Lower lobe of right lung (tissue), 2 donors: ENCODE results near the gene ASCC3. TPM values are rescaled to one million over a fixed set of nuclear protein-coding genes. Genes with fewer than 3 reads are reported as not detected.

Experiments
- ATAC-seq, 2 donors: fragments of 200-7000 bp; cut with Tn5 transposase; one replicate each; pipeline ENCODE4 v1.9.1; 2020 to 2022; ENCODE audit warnings: mild to moderate bottlenecking in 2 of 2, moderate library complexity in 2 of 2
- DNase-seq: peaks from one replicate; pipeline ENCODE4 v3.0.0-alpha.2; 2020
- H3K27ac ChIP-seq: fragments of 200-600 bp; one replicate; pipeline ENCODE4 v1.8.0; 2022
- H3K27me3 ChIP-seq: fragments of 200-600 bp; one replicate; pipeline ENCODE4 v1.8.0; 2022; ENCODE audit warnings: low read depth
- H3K36me3 ChIP-seq: fragments of 200-600 bp; one replicate; pipeline ENCODE4 v1.8.0; 2022; ENCODE audit warnings: mild to moderate bottlenecking
- H3K4me1 ChIP-seq: fragments of 200-600 bp; one replicate; pipeline ENCODE4 v1.8.0; 2022
- H3K4me3 ChIP-seq: fragments of 200-600 bp; one replicate; pipeline ENCODE4 v1.8.0; 2022; ENCODE audit warnings: mild to moderate bottlenecking
- H3K9me3 ChIP-seq: fragments of 200-600 bp; one replicate; pipeline ENCODE4 v1.8.0; 2022
- intact Hi-C: fragments of 100-400 bp; cut with DNase I; formaldehyde crosslinking; loops from one replicate; pipeline ENCODE4 v1.11.0; 2022
- total RNA-seq: library from RNA; stranded (reverse); fragmentation: NEBNext Ultra II Directional; extraction: Animal tissue kit (Norgen Biotek cat#: 25700); gene quantifications from one replicate; pipeline ENCODE4 v1.2.1, GENCODE V29; 2021
- TF ChIP-seq, protein P1 (sequence below): fragments of 200-600 bp; IDR thresholded peaks from one replicate; pipeline ENCODE4 v1.8.0; 2022; ENCODE audit warnings: antibody characterized with exemption, mild to moderate bottlenecking
- donor health status: DM: no; HTN: yes; CAD: no; lungs with severe emphysema.

The ASCC3 gene
- total RNA-seq, 1 donor from 2014 or later = 34.8 TPM

DNA sequence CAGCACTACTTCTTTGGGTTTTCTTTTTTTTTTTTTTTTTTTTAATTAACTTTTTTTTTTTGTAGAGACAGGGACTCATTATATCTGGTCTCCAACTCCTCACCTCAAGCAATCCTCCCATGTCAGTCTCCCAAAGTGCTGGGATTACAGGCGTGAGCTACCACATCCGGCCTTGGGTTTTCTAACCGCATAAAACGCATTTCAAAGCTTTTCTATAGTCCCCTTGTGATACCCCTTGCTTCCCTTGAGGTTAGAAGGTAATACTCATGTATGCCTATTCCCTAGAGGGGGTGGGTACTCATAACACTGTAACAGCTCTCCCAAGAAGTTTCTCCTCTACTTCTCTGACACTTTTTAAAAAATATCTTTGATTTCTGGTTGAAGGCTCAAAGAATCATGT, 23.9 kb upstream of the ASCC3 start:
- Histone ChIP-seq H3K27me3 (no peaks in the 10 kb centered on the region), H3K27ac (no peak overlapping the region), H3K9me3 (no peaks in the 10 kb centered on the region), H3K4me3 (no peak overlapping the region), H3K4me1 (no peaks in the 10 kb centered on the region), H3K36me3 (no peaks in the 10 kb centered on the region)
- no peak for ATAC-seq
- TF ChIP-seq, protein P1, sequence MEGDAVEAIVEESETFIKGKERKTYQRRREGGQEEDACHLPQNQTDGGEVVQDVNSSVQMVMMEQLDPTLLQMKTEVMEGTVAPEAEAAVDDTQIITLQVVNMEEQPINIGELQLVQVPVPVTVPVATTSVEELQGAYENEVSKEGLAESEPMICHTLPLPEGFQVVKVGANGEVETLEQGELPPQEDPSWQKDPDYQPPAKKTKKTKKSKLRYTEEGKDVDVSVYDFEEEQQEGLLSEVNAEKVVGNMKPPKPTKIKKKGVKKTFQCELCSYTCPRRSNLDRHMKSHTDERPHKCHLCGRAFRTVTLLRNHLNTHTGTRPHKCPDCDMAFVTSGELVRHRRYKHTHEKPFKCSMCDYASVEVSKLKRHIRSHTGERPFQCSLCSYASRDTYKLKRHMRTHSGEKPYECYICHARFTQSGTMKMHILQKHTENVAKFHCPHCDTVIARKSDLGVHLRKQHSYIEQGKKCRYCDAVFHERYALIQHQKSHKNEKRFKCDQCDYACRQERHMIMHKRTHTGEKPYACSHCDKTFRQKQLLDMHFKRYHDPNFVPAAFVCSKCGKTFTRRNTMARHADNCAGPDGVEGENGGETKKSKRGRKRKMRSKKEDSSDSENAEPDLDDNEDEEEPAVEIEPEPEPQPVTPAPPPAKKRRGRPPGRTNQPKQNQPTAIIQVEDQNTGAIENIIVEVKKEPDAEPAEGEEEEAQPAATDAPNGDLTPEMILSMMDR = no peak
- intact Hi-C loops = no loop called here
- no peak for DNase-seq

DNA sequence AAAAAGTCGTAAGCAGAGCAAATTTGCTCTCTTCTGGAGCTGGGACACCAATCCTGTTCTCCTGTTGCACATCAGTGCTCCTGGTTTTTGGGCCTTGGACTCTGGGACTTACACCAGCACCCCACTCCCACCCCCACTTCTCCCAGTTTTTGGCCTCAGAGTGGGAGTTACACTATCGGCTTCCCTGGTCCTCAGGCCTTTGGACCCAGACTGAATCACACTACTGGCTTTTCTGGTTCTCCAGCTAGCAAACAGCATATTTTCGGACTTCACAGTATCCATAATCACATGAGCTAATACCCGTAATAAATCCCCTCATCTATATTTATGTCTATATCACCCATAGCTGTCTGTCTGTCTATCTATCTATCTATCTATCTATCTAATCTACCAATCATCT, 23.2 kb upstream of the ASCC3 start:
- Histone ChIP-seq H3K4me1 (no peaks in the 10 kb centered on the region), H3K36me3 (no peaks in the 10 kb centered on the region), H3K4me3 (no peak overlapping the region), H3K27ac (no peak overlapping the region), H3K9me3 (no peaks in the 10 kb centered on the region), H3K27me3 (no peaks in the 10 kb centered on the region)
- DNase-seq (no peak), ATAC-seq (no peak)
- TF ChIP-seq, protein P1 = no peak
- intact Hi-C loops = no loop called here

DNA sequence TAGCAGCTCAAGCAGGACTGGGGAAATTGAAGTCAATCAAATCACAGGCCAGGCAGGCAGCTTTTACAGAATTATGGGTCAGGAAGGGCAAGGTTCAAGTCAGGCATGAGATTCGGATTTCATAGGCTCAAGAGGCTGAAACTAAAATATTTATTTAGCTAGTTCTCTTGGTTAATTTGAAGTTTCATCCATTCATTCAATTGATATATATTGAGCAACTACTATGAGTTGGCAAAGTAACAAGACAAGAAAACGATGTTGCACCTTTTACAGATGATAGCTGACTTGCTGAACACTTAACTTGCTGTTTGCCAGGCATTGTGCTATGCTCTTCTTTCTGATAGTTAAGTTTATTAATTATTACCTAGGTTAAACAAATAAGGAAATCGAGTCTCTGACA, 20.5 kb upstream of the ASCC3 start:
- intact Hi-C loops = no loop called here
- ATAC-seq = no peak
- no peak overlapping the region for H3K27ac ChIP-seq
- no peaks in the 10 kb centered on the region for H3K36me3 ChIP-seq
- H3K4me3 ChIP-seq = no peak overlapping the region
- DNase-seq = no peak
- H3K9me3 ChIP-seq = no peaks in the 10 kb centered on the region
- H3K27me3 ChIP-seq = no peaks in the 10 kb centered on the region
- TF ChIP-seq, protein P1 = no peak
- no peaks in the 10 kb centered on the region for H3K4me1 ChIP-seq

DNA sequence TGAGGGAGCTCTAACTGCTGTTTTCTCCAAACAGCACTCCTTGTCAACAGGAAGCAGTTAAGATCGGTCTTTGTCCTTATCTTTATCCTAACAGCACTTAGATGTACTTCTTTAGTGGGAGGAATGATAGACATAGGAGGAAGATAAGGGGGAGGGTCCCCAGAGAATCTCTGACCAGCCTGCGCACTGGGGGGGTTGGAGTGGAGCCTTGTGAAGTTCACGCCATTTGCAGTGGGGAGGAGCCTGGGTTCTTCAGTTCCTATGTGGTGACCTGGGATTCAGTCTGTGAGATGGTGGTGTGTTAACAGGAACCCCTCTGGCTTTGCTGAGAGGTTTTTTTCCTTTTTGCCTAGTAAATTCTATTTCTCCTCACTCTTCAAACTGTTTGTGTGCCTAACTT, 18.1 kb upstream of the ASCC3 start:
- Histone ChIP-seq H3K4me1 (no peaks in the 10 kb centered on the region), H3K4me3 (no peak overlapping the region), H3K27me3 (no peaks in the 10 kb centered on the region), H3K36me3 (no peaks in the 10 kb centered on the region), H3K27ac (no peak overlapping the region), H3K9me3 (no peaks in the 10 kb centered on the region)
- intact Hi-C loops = no loop called here
- ATAC-seq = no peak
- TF ChIP-seq, protein P1 = no peak
- no peak for DNase-seq

DNA sequence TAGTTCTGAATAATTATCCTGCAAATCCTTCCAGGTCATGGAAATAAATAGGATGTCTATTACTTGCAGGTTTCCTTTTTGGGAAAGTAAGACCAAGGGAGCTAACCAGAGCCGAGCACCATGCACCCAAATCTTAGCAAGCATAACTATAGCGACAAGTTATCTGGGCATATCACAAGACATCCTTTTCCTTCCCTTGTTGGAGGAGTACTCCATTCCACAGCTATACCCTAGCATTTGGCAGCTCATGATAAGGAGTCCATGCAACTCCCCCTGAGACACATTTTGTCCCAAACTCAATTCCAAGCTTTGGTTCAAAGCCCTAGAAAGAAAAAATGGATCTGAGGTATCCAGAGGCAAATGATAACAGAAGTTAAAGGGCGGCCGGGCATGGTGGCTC, 16.5 kb upstream of the ASCC3 start:
- no peak for ATAC-seq
- intact Hi-C loops = no loop called here
- H3K4me1 ChIP-seq = no peaks in the 10 kb centered on the region
- H3K9me3 ChIP-seq = no peaks in the 10 kb centered on the region
- no peak overlapping the region for H3K27ac ChIP-seq
- H3K4me3 ChIP-seq = no peak overlapping the region
- no peaks in the 10 kb centered on the region for H3K36me3 ChIP-seq
- H3K27me3 ChIP-seq = no peaks in the 10 kb centered on the region
- DNase-seq = no peak
- TF ChIP-seq, protein P1 = no peak

DNA sequence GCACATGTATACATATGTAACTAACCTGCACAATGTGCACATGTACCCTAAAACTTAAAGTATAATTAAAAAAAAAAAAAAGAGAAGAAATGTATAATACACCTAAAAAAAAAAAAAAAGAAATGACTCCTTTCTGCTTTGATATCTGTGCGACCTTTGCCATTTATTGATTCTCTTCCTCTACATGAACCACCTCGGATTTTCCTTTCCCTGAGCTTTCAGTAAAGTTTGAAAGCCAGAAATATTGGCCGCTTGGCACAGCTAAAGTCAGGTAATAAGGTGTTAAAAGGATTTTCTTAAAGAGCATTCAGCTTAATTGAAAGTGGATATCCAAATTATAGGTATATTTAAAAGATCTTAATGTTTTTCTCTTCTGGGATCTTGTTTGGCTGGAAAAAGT, 12.6 kb upstream of the ASCC3 start:
- Histone ChIP-seq H3K27me3 (no peaks in the 10 kb centered on the region), H3K4me1 (no peaks in the 10 kb centered on the region), H3K27ac (no peak overlapping the region), H3K36me3 (no peaks in the 10 kb centered on the region), H3K4me3 (no peak overlapping the region), H3K9me3 (no peaks in the 10 kb centered on the region)
- DNase-seq = no peak
- TF ChIP-seq, protein P1 = no peak
- intact Hi-C loops = no loop called here
- ATAC-seq = no peak
